ENCODE data around the gene ZNF175.

Gene ZNF175

GRCh38 chr19:51632126-51632525 lies 61.0 kb downstream of the ZNF175 start:
- no peak for DNase-seq

GRCh38 chr19:51637362-51637978 lies 66.4 kb downstream of the ZNF175 start:
- no peak for DNase-seq

DNA sequence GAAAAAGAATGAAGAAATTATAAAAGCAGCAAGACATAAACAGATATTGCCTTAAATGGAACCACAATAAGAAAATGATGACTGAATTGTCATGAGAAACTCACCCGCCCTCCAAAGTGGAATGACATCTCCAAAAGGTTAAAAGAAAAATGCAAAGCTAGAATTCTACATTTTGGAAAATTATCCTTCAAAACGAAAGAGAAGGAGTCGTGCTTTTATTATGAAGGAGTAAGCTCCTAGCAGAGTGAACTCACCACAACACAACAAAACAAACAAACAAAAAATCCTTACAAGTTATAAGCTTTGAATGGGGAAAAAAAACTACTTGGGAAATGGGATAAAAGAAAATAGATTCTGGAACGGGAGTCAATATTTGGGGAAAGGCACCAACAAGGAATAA lies 68.8 kb downstream of the ZNF175 start:
- no peak for DNase-seq

GRCh38 chr19:51640386-51640785 lies 69.3 kb downstream of the ZNF175 start:
- DNase-seq = no peak

GRCh38 chr19:51641648-51642047 lies 70.6 kb downstream of the ZNF175 start:
- DNase-seq = no peak
